Spleen (tissue), 11 donors: Measurements from ENCODE around the gene ZDHHC18. TPM values are rescaled to one million over a fixed set of nuclear protein-coding genes. Genes with fewer than 3 reads are reported as not detected.

Source experiments
- DNase-seq: peaks from one replicate; pipeline ENCODE4 v3.0.0-alpha.2; 2020
- H3K27ac ChIP-seq, 8 donors: fragments of 200-600 bp; sonication (generic) in 7 of 8; 1 replicate in 4 of 8; 2 replicates in 4 of 8; pipeline versions ENCODE4 v1.5.0 to v1.8.0; 2016 to 2021; ENCODE audit warnings: inconsistent platforms in 4 of 8, mild to moderate bottlenecking in 4 of 8, moderate library complexity in 1 of 8
- H3K27me3 ChIP-seq, 7 donors: fragments of 200-600 bp; sonication (generic) in 6 of 7; replicated peaks in 1 of 7; 1 replicate in 4 of 7; 2 replicates in 3 of 7; pipeline versions ENCODE4 v1.5.0 to v1.8.0; 2016 to 2021; ENCODE audit warnings: inconsistent platforms in 3 of 7, mild to moderate bottlenecking in 1 of 7
- H3K36me3 ChIP-seq, 6 donors: fragments of 200-600 bp; sonication (generic) in 5 of 6; 1 replicate in 4 of 6; 2 replicates in 2 of 6; pipeline versions ENCODE4 v1.5.0 to v1.8.0; 2016 to 2021; ENCODE audit warnings: inconsistent platforms in 2 of 6
- H3K4me1 ChIP-seq, 6 donors: fragments of 200-600 bp; sonication (generic) in 5 of 6; 1 replicate in 3 of 6; 2 replicates in 3 of 6; pipeline versions ENCODE4 v1.5.0 to v1.8.0; 2016 to 2021; ENCODE audit warnings: inconsistent platforms in 3 of 6
- H3K4me3 ChIP-seq, 8 donors: fragments of 200-600 bp; sonication (generic) in 7 of 8; 1 replicate in 4 of 8; 2 replicates in 4 of 8; pipeline versions ENCODE4 v1.5.0 to v1.8.0; 2016 to 2021; ENCODE audit warnings: inconsistent platforms in 4 of 8, mild to moderate bottlenecking in 4 of 8, moderate library complexity in 2 of 8
- H3K9me3 ChIP-seq, 8 donors: fragments of 200-600 bp; sonication (generic) in 7 of 8; 1 replicate in 4 of 8; 2 replicates in 4 of 8; pipeline versions ENCODE4 v1.5.0 to v1.8.0; 2016 to 2021; ENCODE audit warnings: inconsistent platforms in 4 of 8
- POLR2A ChIP-seq, 3 donors: fragments of 450-650 bp; IDR thresholded peaks; one replicate each; pipeline ENCODE4 v1.5.1; 2017; ENCODE audit warnings: antibody characterized with exemption in 3 of 3, mild to moderate bottlenecking in 1 of 3
- POLR2AphosphoS5 ChIP-seq, 3 donors: sonication (generic); formaldehyde crosslinking; IDR thresholded peaks; one replicate each; pipeline ENCODE4 v1.5.1; 2017; ENCODE audit warnings: antibody characterized with exemption in 3 of 3
- WGBS, 5 donors: extraction: QIAGEN DNeasy Blood & Tissue Kit in 3 of 5; methylation state at CpG; one replicate each; pipeline versions ENCODE4 v1.1.5 to v1.1.7; 2013 to 2018; 5-methylcytosine and 5-hydroxymethylcytosine counted together
- intact Hi-C: fragments of 100-400 bp; cut with DNase I; formaldehyde crosslinking; loops from one replicate; pipeline ENCODE4 v1.15.0; 2023; ENCODE audit warnings: low total_unique reads
- polyA plus RNA-seq, 3 donors: library from polyadenylated mRNA; stranded (reverse); fragments of 200-250 nt; gene quantifications; one replicate each; pipeline ENCODE4 v1.2.1, GENCODE V29; 2013
- total RNA-seq, 7 donors: library from RNA; depleted of rRNA in 3 of 7; stranded (reverse); fragments of >200 nt in 3 of 7; fragmentation: NEBNext Ultra II Directional in 4 of 7; extraction: Animal tissue kit (Norgen Biotek cat#: 25700) in 4 of 7; gene quantifications; one replicate each; pipeline versions ENCODE4 v1.1.0 to v1.2.1, GENCODE V29; 2016 to 2021
- TF ChIP-seq, protein P1 (sequence below), 11 experiments: fragments of 200-600 bp in 7 of 11; fragments of 450-650 bp in 4 of 11; sonication (generic) in 4 of 11; IDR thresholded peaks in 8 of 11; conservative IDR thresholded peaks in 3 of 11; 1 replicate in 7 of 11; 2 replicates in 4 of 11; pipeline versions ENCODE4 v1.4.0 to v1.8.0; 2016 to 2021; ENCODE audit warnings: antibody characterized with exemption in 11 of 11, inconsistent platforms in 4 of 11, mild to moderate bottlenecking in 1 of 11
- donor health status: healthy with polysubstance abuse.
- donor health status: DM: no; HTN: no; CAD: no; lungs with moderate emphysema.
- donor health status: DM: no; HTN: no; CAD: no.
- donor health status: Bipolar disorder and iron deficiency.
- donor health status: healthy.
- donor health status: DM: no; HTN: no; CAD: no.
- donor health status: DM: yes; HTN: yes; CAD: no.

Gene ZDHHC18
- total and polyA plus RNA-seq, 10 donors, result 6.2 to 80.4 (median 50.3) TPM

DNA sequence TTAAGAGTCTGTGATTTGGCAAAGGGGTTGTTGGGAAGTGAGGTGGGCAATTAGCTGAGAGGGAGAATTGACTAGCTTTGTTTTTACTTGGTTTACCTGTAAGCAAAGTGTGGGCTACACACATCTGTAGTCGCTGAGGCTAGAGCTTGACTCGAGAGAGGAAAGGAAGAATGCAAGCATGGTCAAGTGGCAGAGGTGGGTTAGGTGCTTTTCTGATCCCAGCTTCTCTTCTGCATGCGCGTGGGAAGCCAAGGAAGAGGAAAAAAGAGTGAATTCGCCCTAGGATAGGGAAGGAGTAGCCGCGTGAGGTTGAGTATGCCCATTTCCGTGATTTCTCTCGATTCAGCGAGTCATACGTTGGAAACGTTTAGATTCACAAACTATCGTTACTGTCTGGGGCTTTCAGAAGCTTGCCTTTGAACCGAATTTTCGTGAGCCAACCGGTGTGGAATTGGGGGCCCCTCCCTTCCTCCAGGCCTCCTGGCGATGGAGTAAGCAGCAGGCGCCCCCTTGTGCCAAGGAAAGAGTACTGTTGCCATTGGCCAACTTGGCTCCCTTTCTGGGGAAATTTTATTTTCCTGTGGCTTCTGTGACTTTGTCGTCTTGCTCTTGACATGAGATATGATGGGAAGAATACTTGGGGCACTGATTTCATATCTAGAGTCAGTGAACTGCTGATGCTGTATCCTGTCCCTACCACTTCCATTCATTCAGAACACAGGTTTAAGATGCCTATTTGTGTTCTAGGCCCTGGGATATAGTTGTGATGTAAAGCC, 37.5 kb upstream of the ZDHHC18 start:
- peak; percentile 95 for DNase-seq
- H3K4me3 ChIP-seq, result peak overlapping the region; percentile 63 to 96 (median 75)
- WGBS, 5 donors, result 0 to 1% (median 0%) methylated on average over 19 of the region's 19 CpGs
- intact Hi-C loops, result loop anchor here (5.0 kb wide), 1 partner anchor 92 kb away; the partner anchor contains the start of gene ARID1A
- peaks cover 33 to 73% (median 56%) of the 10 kb centered on the region in 6 donors for H3K4me1 ChIP-seq
- H3K9me3 ChIP-seq, result no peaks in the 10 kb centered on the region
- H3K27me3 ChIP-seq, result no peaks in the 10 kb centered on the region
- peak overlapping the region; percentile 96 to 100 (median 99) for H3K27ac ChIP-seq
- H3K36me3 ChIP-seq, result peaks cover 0 to 33% (median 2%) of the 10 kb centered on the region in 6 donors
- TF ChIP-seq, protein P1, sequence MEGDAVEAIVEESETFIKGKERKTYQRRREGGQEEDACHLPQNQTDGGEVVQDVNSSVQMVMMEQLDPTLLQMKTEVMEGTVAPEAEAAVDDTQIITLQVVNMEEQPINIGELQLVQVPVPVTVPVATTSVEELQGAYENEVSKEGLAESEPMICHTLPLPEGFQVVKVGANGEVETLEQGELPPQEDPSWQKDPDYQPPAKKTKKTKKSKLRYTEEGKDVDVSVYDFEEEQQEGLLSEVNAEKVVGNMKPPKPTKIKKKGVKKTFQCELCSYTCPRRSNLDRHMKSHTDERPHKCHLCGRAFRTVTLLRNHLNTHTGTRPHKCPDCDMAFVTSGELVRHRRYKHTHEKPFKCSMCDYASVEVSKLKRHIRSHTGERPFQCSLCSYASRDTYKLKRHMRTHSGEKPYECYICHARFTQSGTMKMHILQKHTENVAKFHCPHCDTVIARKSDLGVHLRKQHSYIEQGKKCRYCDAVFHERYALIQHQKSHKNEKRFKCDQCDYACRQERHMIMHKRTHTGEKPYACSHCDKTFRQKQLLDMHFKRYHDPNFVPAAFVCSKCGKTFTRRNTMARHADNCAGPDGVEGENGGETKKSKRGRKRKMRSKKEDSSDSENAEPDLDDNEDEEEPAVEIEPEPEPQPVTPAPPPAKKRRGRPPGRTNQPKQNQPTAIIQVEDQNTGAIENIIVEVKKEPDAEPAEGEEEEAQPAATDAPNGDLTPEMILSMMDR (IDR thresholded peaks at IDR 0.05 in 8 of 11, conservative IDR thresholded peaks at IDR 0.05 in 3 of 11), result peak; percentile 96 to 99 (median 97)
- TF ChIP-seq POLR2A (IDR thresholded peaks at IDR 0.05), result no peak
- TF ChIP-seq POLR2AphosphoS5 (IDR thresholded peaks at IDR 0.05), result peak in 2 of 3 donors; percentile 77 to 80

DNA sequence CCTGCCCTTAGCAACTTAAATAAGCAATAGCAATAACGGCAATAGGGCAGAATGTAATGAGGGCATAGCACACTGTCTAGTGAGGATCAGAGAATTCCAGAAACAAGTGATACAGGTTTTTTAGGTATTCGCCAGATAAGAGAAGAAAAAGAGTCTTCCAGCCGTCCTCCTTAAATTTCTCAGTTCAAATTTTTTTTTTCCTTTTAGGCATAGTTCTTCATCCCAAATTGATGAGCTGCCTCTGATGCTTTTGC, 36.9 kb upstream of the ZDHHC18 start:
- Histone ChIP-seq H3K36me3 (peaks cover 0 to 38% (median 7%) of the 10 kb centered on the region in 6 donors), H3K27ac (peak overlapping the region in 6 of 8 donors; percentile 41 to 100 (median 99)), H3K27me3 (no peaks in the 10 kb centered on the region), H3K4me1 (peaks cover 28 to 68% (median 50%) of the 10 kb centered on the region in 6 donors), H3K4me3 (no peak overlapping the region), H3K9me3 (no peaks in the 10 kb centered on the region)
- no peak for TF ChIP-seq POLR2A (IDR thresholded peaks at IDR 0.05)
- TF ChIP-seq, protein P1 (IDR thresholded peaks at IDR 0.05 in 8 of 11, conservative IDR thresholded peaks at IDR 0.05 in 3 of 11), result no peak
- no peak for TF ChIP-seq POLR2AphosphoS5 (IDR thresholded peaks at IDR 0.05)
- WGBS, 5 donors, result 60 to 70% (median 64%) methylated on average over 3 of the region's 3 CpGs
- intact Hi-C loops, result loop anchor here (5.0 kb wide), 1 partner anchor 92 kb away; the partner anchor contains the start of gene ARID1A
- no peak for DNase-seq

DNA sequence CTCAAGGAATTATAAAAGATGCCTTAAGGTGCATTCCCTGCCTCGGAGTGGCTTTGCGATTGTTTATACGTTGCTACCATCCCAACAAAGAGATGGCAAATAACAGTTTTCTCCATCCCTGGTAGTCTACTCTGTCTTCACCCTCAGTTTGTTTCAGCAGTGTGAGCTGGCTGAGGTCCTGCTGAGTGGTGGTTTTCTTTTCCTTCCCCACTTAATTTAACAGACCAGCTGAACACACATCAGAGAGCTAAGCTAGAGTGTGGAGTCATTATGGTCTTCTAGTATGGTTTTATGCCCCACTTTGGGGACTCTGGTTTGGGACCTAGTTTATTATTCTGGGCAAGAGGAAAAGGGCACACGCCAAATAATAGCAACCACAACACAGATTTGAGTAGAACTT, 36.6 kb upstream of the ZDHHC18 start:
- intact Hi-C loops, result loop anchor here (5.0 kb wide), 2 partner anchors 93 to 188 kb away; partner anchors contain the start of gene ARID1A
- 54 to 71% (median 59%) methylated on average over 4 of the region's 4 CpGs for WGBS, 5 donors

More for the DNA sequence above, 36.6 kb upstream of the ZDHHC18 start:
- H3K4me1 ChIP-seq, result peaks cover 25 to 64% (median 47%) of the 10 kb centered on the region in 6 donors
- H3K27ac ChIP-seq, result peak overlapping the region in 5 of 8 donors; percentile 3 to 100 (median 99)
- H3K9me3 ChIP-seq, result no peaks in the 10 kb centered on the region
- peaks cover 0 to 42% (median 11%) of the 10 kb centered on the region in 6 donors for H3K36me3 ChIP-seq
- TF ChIP-seq POLR2A (IDR thresholded peaks at IDR 0.05) (no peak), POLR2AphosphoS5 (IDR thresholded peaks at IDR 0.05) (no peak)
- TF ChIP-seq, protein P1 (IDR thresholded peaks at IDR 0.05 in 8 of 11, conservative IDR thresholded peaks at IDR 0.05 in 3 of 11), result no peak
- no peak for DNase-seq
- no peaks in the 10 kb centered on the region for H3K27me3 ChIP-seq
- H3K4me3 ChIP-seq, result no peak overlapping the region
